K562 (cell line): Measurements from ENCODE around the gene ANKRD6. TPM values are rescaled to one million over a fixed set of nuclear protein-coding genes. Genes with fewer than 3 reads are reported as not detected.

Source experiments
- ATAC-seq: fragments of 200-7000 bp; cut with Tn5 transposase; 3 replicates; pipeline ENCODE4 v1.9.1; 2020; ENCODE audit warnings: moderate library complexity
- BruUV-seq: library from RNA; stranded (reverse); fragments of 400-500 nt; replicated peaks from 2 replicates; lab custom pipeline; 2021; lab: Mats Ljungman, UMichigan
- CTCF ChIA-PET: fragments of 300-600 bp; formaldehyde crosslinking; extraction: SDS; loops from one replicate; lab custom pipeline; 2021; ENCODE audit warnings: low intra/inter-chr PET ratio; lab: Yijun Ruan, JAX
- POLR2A ChIA-PET: fragments of 300-600, 350-650 bp; sonication (Branson Sonifier 250); formaldehyde crosslinking; extraction: SDS; loops from one replicate; lab custom pipeline; 2021; ENCODE audit warnings: antibody characterized with exemption, inconsistent platforms; lab: Yijun Ruan, JAX
- DNase-seq, 4 experiments: peaks; one replicate each; pipeline versions ENCODE4 v3.0.0 to v3.0.0-alpha.2; 2011 to 2018; ENCODE audit warnings: low spot score in 3 of 4, mixed read lengths in 3 of 4; ENCODE audit errors: extremely low read depth in 1 of 4
- FAIRE-seq: peaks from 2 replicates; lab custom pipeline; 2011; peaks lifted over from hg19 to GRCh38; lab: Jason Lieb, UNC
- H2AFZ ChIP-seq: 2 replicates; pipeline ENCODE4 v1.6.0; 2011; ENCODE audit warnings: low read depth, low read length, control low read depth, inconsistent platforms
- H3K27ac ChIP-seq: fragments of 200-600 bp; 3 replicates; pipeline ENCODE4 v1.8.0; 2011; ENCODE audit warnings: low read depth, mild to moderate bottlenecking, control low read depth, inconsistent platforms, low read length, moderate library complexity, mixed read lengths; ENCODE audit errors: extremely low read depth
- H3K27me3 ChIP-seq, 2 experiments: fragments of 300-600 bp in 1 of 2; 2 replicates in 1 of 2; 3 replicates in 1 of 2; pipeline versions ENCODE4 v1.6.0 to v1.8.0; 2011; ENCODE audit warnings: inconsistent platforms in 2 of 2, low read length in 2 of 2, mild to moderate bottlenecking in 1 of 2, mixed read lengths in 1 of 2, moderate library complexity in 1 of 2; ENCODE audit not compliant: control insufficient read depth in 2 of 2, insufficient read depth in 2 of 2
- H3K36me3 ChIP-seq: fragments of 300-600 bp; 3 replicates; pipeline ENCODE4 v1.8.0; 2011; ENCODE audit warnings: mild to moderate bottlenecking, low read length, inconsistent platforms; ENCODE audit not compliant: control insufficient read depth, insufficient read depth
- H3K4me1 ChIP-seq, 2 experiments: fragments of 200-600 bp in 1 of 2; replicated peaks in 1 of 2; 2 replicates in 1 of 2; 3 replicates in 1 of 2; pipeline versions ENCODE4 v1.5.1 to v1.8.0; 2011; ENCODE audit warnings: inconsistent platforms in 2 of 2, low read length in 2 of 2, mild to moderate bottlenecking in 1 of 2, mixed read lengths in 1 of 2, moderate library complexity in 1 of 2; ENCODE audit not compliant: control insufficient read depth in 2 of 2, insufficient read depth in 2 of 2
- H3K4me2 ChIP-seq: 2 replicates; pipeline ENCODE4 v1.6.1; 2011; ENCODE audit warnings: low read length, control low read depth, inconsistent platforms, mixed read lengths; ENCODE audit not compliant: insufficient read depth
- H3K4me3 ChIP-seq: fragments of 200-600 bp; sonication (generic), shearing (Covaris generic); 2 replicates; pipeline ENCODE4 v1.5.1; 2016; ENCODE audit warnings: control low read depth, inconsistent platforms
- H3K79me2 ChIP-seq: fragments of 200-600 bp; 3 replicates; pipeline ENCODE4 v1.8.0; 2011; ENCODE audit warnings: low read length, inconsistent platforms; ENCODE audit not compliant: control insufficient read depth, insufficient read depth
- H3K9ac ChIP-seq, 2 experiments: 2 replicates each; pipeline versions ENCODE4 v1.6.0 to v1.6.1; 2011; ENCODE audit warnings: low read depth in 2 of 2, low read length in 2 of 2, control low read depth in 1 of 2, inconsistent platforms in 1 of 2, mild to moderate bottlenecking in 1 of 2, mixed read lengths in 1 of 2; ENCODE audit not compliant: insufficient read depth in 1 of 2
- H3K9me1 ChIP-seq: one replicate; pipeline ENCODE4 v1.6.0; 2011; ENCODE audit warnings: inconsistent platforms, mild to moderate bottlenecking, low read length, moderate library complexity; ENCODE audit not compliant: control insufficient read depth, insufficient read depth
- H3K9me3 ChIP-seq: replicated peaks from 2 replicates; pipeline ENCODE4 v1.5.1; 2011; ENCODE audit warnings: low read depth, low read length, inconsistent platforms; ENCODE audit not compliant: control insufficient read depth, insufficient read depth
- H4K20me1 ChIP-seq: replicated peaks from 2 replicates; pipeline ENCODE4 v1.6.1; 2011; ENCODE audit warnings: low read length, inconsistent platforms, mixed read lengths; ENCODE audit not compliant: control insufficient read depth, insufficient read depth
- BCOR ChIP-seq: fragments of 450-650 bp; IDR thresholded peaks from 2 replicates; pipeline ENCODE4 v1.6.1; 2016
- HEY1 ChIP-seq: fragments of 250-450 bp; sonication (Bioruptor Pico); IDR thresholded peaks from 2 replicates; pipeline ENCODE4 v1.5.0; 2020; ENCODE audit warnings: mild to moderate bottlenecking, moderate library complexity, borderline replicate concordance
- HMG20B ChIP-seq: fragments of 250-450 bp; sonication (Bioruptor Pico); IDR thresholded peaks from 2 replicates; pipeline ENCODE4 v1.5.0; 2021; ENCODE audit warnings: mild to moderate bottlenecking
- KLF6 ChIP-seq: fragments of 250-450 bp; sonication (Bioruptor Pico); IDR thresholded peaks from 2 replicates; pipeline ENCODE4 v1.4.0; 2020; ENCODE audit warnings: mild to moderate bottlenecking, moderate library complexity, borderline replicate concordance
- MCM7 ChIP-seq, 2 experiments: fragments of 450-650 bp; IDR thresholded peaks; 2 replicates each; pipeline ENCODE4 v1.6.1; 2016 to 2018
- NEUROD1 ChIP-seq: fragments of 150-350 bp; IDR thresholded peaks from 2 replicates; pipeline ENCODE4 v1.6.1; 2014; ENCODE audit warnings: borderline replicate concordance, low read length, low read depth; ENCODE audit not compliant: partially characterized antibody
- PPARD ChIP-seq: fragments of 250-450 bp; sonication (Bioruptor Pico); IDR thresholded peaks from 2 replicates; pipeline ENCODE4 v1.8.0; 2022; ENCODE audit warnings: inconsistent platforms, mild to moderate bottlenecking, moderate library complexity
- SIN3B ChIP-seq: fragments of 450-650 bp; IDR thresholded peaks from 2 replicates; pipeline ENCODE4 v1.6.1; 2017; ENCODE audit warnings: low read depth, mild to moderate bottlenecking, moderate library complexity
- ZBTB8A ChIP-seq: fragments of 450-650 bp; IDR thresholded peaks from 2 replicates; pipeline ENCODE4 v1.6.1; 2018; ENCODE audit warnings: mild to moderate bottlenecking, moderate library complexity; ENCODE audit not compliant: partially characterized antibody
- ZNF311 ChIP-seq: fragments of 250-450 bp; sonication (Bioruptor Pico); IDR thresholded peaks from 2 replicates; pipeline ENCODE4 v1.4.0; 2020; ENCODE audit warnings: mild to moderate bottlenecking, moderate library complexity
- ZNF436 ChIP-seq: fragments of 250-450, 450-650 bp; sonication (Bioruptor Pico); formaldehyde crosslinking; IDR thresholded peaks from 2 replicates; pipeline ENCODE4 v1.7.0; 2020; ENCODE audit warnings: mild to moderate bottlenecking
- WGBS: fragments of 100-300 bp; shearing (Covaris generic); methylation state at CpG from one replicate; pipeline ENCODE4 v1.1.6; 2016; ENCODE audit warnings: low coverage, mixed read lengths; ENCODE audit not compliant: insufficient coverage; ENCODE audit errors: missing lambda C conversion rate; 5-methylcytosine and 5-hydroxymethylcytosine counted together
- in situ Hi-C: fragments of 300-500 bp; cut with MboI; formaldehyde crosslinking; loops from 4 replicates; pipeline ENCODE4 v1.15.0; 2018; ENCODE audit warnings: inconsistent platforms, mixed read lengths
- intact Hi-C: fragments of 100-400 bp; cut with micrococcal nuclease; formaldehyde crosslinking; loops from 2 replicates; pipeline ENCODE4 v1.14.2; 2022
- polyA plus RNA-seq, 8 experiments: library from polyadenylated mRNA; depleted of rRNA in 4 of 8; stranded (reverse) in 5 of 8; unstranded in 3 of 8; fragments of >200 nt; fragmentation: Nextera tagmentation in 2 of 8; fragmentation: Illumina TruSeq in 1 of 8; extraction: Ambion mirVana in 2 of 8; extraction: Trizol in 1 of 8; gene quantifications; 2 replicates each; pipeline versions ENCODE4 v1.2.1 to v1.2.3, GENCODE V29; 2011 to 2014; ENCODE audit warnings: inconsistent platforms in 1 of 8, missing spikeins in 1 of 8
- total RNA-seq, 7 experiments: library from RNA; depleted of rRNA in 6 of 7; stranded (reverse); fragments of >200 nt in 6 of 7; fragmentation: Illumina TruSeq in 2 of 7; extraction: Trizol in 2 of 7; gene quantifications; 2 replicates each; pipeline versions ENCODE4 v1.2.1 to v1.2.3, GENCODE V29; 2011 to 2021; ENCODE audit warnings: low replicate concordance in 1 of 7
- TF ChIP-seq, protein P1 (sequence below): sonication (generic); formaldehyde crosslinking; IDR thresholded peaks from 2 replicates; pipeline ENCODE4 v1.5.0; 2020; ENCODE audit warnings: missing genetic modification reagents
- TF ChIP-seq, protein P2 (sequence below): IDR thresholded peaks from 2 replicates; pipeline ENCODE4 v1.6.1; 2011; ENCODE audit warnings: borderline replicate concordance, low read depth, mild to moderate bottlenecking, moderate library complexity, low read length; ENCODE audit not compliant: insufficient read depth, poor library complexity, severe bottlenecking

Gene ANKRD6
- total and polyA plus RNA-seq, 9 of the 15 experiments (the other 6 are each of a cell fraction or from before 2014, with no cell fraction given) = 0.04 to 0.22 (median 0.08) TPM; not detected in 4

DNA sequence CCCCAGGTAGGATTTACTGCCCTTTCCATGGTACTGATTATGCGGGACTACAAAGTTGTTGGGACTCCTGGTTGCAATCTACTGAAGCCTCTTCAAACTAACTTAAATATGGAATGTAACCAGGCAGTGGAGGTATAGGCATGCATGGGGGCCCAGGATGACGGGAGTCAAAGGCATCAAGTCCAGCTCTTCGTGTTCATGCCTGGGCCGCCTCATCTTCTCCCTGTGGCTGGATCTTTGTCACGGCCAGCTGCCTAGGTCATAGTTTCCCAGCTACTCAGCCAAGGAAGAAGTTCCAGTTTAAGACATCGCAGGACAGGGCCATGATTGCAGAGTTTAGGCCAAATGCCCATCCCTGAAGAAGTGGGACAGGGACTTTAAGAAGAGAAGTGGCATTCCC is 185.1 kb downstream of the ANKRD6 start:
- ChIA-PET CTCF (no interaction called here), POLR2A (no interaction called here)
- no peaks in the 10 kb centered on the region for H3K9me1 ChIP-seq
- intact Hi-C loops (no loop called here), in situ Hi-C loops (loop anchor here (25.0 kb wide), 1 partner anchor 631 kb away; no protein-coding TSS in a partner anchor)
- H3K9me3 ChIP-seq = no peaks in the 10 kb centered on the region
- FAIRE-seq (no peak), ATAC-seq (no peak), DNase-seq (no peak)
- peaks cover 22 to 54% of the 10 kb centered on the region in 2 experiments for H3K27me3 ChIP-seq
- H4K20me1 ChIP-seq = no peaks in the 10 kb centered on the region
- H3K27ac ChIP-seq = no peak overlapping the region
- no TSS peak for BruUV-seq
- H3K4me2 ChIP-seq = no peak overlapping the region
- H3K4me1 ChIP-seq = no peaks in the 10 kb centered on the region
- no peak overlapping the region for H3K9ac ChIP-seq
- no peak overlapping the region for H3K4me3 ChIP-seq
- H3K36me3 ChIP-seq = no peaks in the 10 kb centered on the region
- H2AFZ ChIP-seq = no peak overlapping the region
- no peak for TF ChIP-seq MCM7 (IDR thresholded peaks at IDR 0.05)
- TF ChIP-seq BCOR = no peak
- TF ChIP-seq ZNF311 (CRISPR knock-in tag) = no peak
- TF ChIP-seq HEY1 = no peak
- no peak for TF ChIP-seq ZNF436
- TF ChIP-seq, protein P1, sequence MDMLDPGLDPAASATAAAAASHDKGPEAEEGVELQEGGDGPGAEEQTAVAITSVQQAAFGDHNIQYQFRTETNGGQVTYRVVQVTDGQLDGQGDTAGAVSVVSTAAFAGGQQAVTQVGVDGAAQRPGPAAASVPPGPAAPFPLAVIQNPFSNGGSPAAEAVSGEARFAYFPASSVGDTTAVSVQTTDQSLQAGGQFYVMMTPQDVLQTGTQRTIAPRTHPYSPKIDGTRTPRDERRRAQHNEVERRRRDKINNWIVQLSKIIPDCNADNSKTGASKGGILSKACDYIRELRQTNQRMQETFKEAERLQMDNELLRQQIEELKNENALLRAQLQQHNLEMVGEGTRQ (CRISPR knock-in tag) = no peak
- TF ChIP-seq HMG20B (CRISPR knock-in tag) = no peak
- no peak for TF ChIP-seq KLF6 (CRISPR knock-in tag)
- no peak for TF ChIP-seq SIN3B
- no peak for TF ChIP-seq PPARD
- TF ChIP-seq NEUROD1 = no peak
- no peak for TF ChIP-seq ZBTB8A
- TF ChIP-seq, protein P2, sequence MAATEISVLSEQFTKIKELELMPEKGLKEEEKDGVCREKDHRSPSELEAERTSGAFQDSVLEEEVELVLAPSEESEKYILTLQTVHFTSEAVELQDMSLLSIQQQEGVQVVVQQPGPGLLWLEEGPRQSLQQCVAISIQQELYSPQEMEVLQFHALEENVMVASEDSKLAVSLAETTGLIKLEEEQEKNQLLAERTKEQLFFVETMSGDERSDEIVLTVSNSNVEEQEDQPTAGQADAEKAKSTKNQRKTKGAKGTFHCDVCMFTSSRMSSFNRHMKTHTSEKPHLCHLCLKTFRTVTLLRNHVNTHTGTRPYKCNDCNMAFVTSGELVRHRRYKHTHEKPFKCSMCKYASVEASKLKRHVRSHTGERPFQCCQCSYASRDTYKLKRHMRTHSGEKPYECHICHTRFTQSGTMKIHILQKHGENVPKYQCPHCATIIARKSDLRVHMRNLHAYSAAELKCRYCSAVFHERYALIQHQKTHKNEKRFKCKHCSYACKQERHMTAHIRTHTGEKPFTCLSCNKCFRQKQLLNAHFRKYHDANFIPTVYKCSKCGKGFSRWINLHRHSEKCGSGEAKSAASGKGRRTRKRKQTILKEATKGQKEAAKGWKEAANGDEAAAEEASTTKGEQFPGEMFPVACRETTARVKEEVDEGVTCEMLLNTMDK = no peak
- H3K79me2 ChIP-seq = no peaks in the 10 kb centered on the region
- 23% methylated on average over 5 of the region's 6 CpGs for WGBS
